ENCODE data around the gene MSRB3. TPM values are rescaled to one million over a fixed set of nuclear protein-coding genes. Genes with fewer than 3 reads are reported as not detected.

The MSRB3 gene
- total and polyA plus RNA-seq, 2 donors (not counting 3 experiments of a cell fraction or from before 2014, with no cell fraction given): 20.0 to 59.3 TPM

GRCh38 chr12:65355461-65355860, 77.0 kb downstream of the MSRB3 start:
- dilution Hi-C loops (cut with MboI; ENCODE audit: extremely low pct_ligation_motif_present, low sequenced_read_pairs): no loop called here

More at GRCh38 chr12:65355461-65355860, 77.0 kb downstream of the MSRB3 start:
- BruUV-seq (replicated peaks): no TSS peak
- Histone ChIP-seq H3K9ac (replicated peaks; ENCODE audit: extremely low read depth, insufficient read depth, low read length) (no peak overlapping the region), H3K9me3 (replicated peaks; ENCODE audit: control insufficient read depth, insufficient read depth, low read length) (no peaks in the 10 kb centered on the region), H4K20me1 (replicated peaks; ENCODE audit: control insufficient read depth, extremely low read depth, insufficient read depth, low read length) (no peaks in the 10 kb centered on the region), H3K4me1 (ENCODE audit: control insufficient read depth, extremely low read depth, insufficient read depth, low read length) (no peaks in the 10 kb centered on the region), H3K4me2 (ENCODE audit: insufficient read depth, low read length) (no peak overlapping the region), H3K27ac (ENCODE audit: insufficient read depth, low read depth, low read length) (no peak overlapping the region), H3K4me3 (replicated peaks in 1 of 3; ENCODE audit: insufficient read depth in 1 of 3, low read depth in 1 of 3, low read length in 3 of 3) (no peak overlapping the region), H3K36me3 (ENCODE audit: control insufficient read depth in 2 of 2, extremely low read depth in 1 of 2, insufficient read depth in 2 of 2, low read length in 2 of 2) (peaks cover 0 to 3% of the 10 kb centered on the region in 2 experiments), H3K79me2 (ENCODE audit: control insufficient read depth, insufficient read depth, low read length) (no peaks in the 10 kb centered on the region), H3K27me3 (ENCODE audit: control insufficient read depth in 2 of 2, insufficient read depth in 2 of 2, low read length in 2 of 2) (no peaks in the 10 kb centered on the region), H2AFZ (ENCODE audit: low read depth, low read length) (no peak overlapping the region), H3K9me1 (replicated peaks; ENCODE audit: control insufficient read depth, extremely low read depth, insufficient read depth, low read length) (no peaks in the 10 kb centered on the region)
- intact Hi-C loops (cut with micrococcal nuclease): no loop called here
- no peak for DNase-seq (ENCODE audit: low read depth, low spot score)
- TF ChIP-seq MYC (IDR thresholded peaks at IDR 0.05; ENCODE audit: low read depth, low read length) (no peak), MAX (IDR thresholded peaks at IDR 0.05; ENCODE audit: insufficient read depth, insufficient read length) (no peak), JUN (IDR thresholded peaks at IDR 0.05; ENCODE audit: borderline replicate concordance, insufficient read depth, insufficient read length, low read depth) (no peak), EZH2 (IDR thresholded peaks at IDR 0.05; ENCODE audit: borderline replicate concordance, low read depth, low read length, severe bottlenecking) (no peak), FOS (IDR thresholded peaks at IDR 0.05; ENCODE audit: borderline replicate concordance, insufficient read depth, low read length) (no peak), POLR2AphosphoS5 (IDR thresholded peaks at IDR 0.05; ENCODE audit: insufficient read depth, low read depth, low read length) (no peak), GATA2 (IDR thresholded peaks at IDR 0.05; ENCODE audit: insufficient read depth, insufficient read length, low read depth, low read length) (no peak), CTCF (IDR thresholded peaks at IDR 0.05; ENCODE audit: extremely low read depth in 1 of 2, insufficient read depth in 1 of 2, low read depth in 1 of 2, low read length in 2 of 2) (no peak)
- ChIA-PET CTCF (interaction anchor here (2.2 kb wide), 1 partner anchor 11 kb away, joined by 7 read pairs; no protein-coding TSS in a partner anchor), POLR2A (no interaction called here)
- FAIRE-seq: no peak
